DMS114 treated with DMSO at 0.1 percent for 48 hours (cell line): ENCODE measurements around the gene ZNF793.

Experiments
- DNase-seq: peaks from one replicate; lab custom pipeline; 2025; ENCODE audit not compliant: unreplicated experiment; lab: John Stamatoyannopoulos, UW

The ZNF793 gene

GRCh38 chr19:37506387-37507166, at the start of gene ZNF793:
Gene ZNF793 (plus strand): TSS chr19:37506939. CDS start chr19:37523440, 16,501 bp downstream.
- DNase-seq = peak; percentile 67

- DNase-seq = no peak
Measured at GRCh38 chr19:37466277-37466797, 40.4 kb upstream of the ZNF793 start.

GRCh38 chr19:37466798-37467607, 39.7 kb upstream of the ZNF793 start, which contains the start of gene ZNF569:
Gene ZNF569 (minus strand): TSS chr19:37467444. CDS start chr19:37444921, 22,523 bp downstream.
- DNase-seq = peak; percentile 92

GRCh38 chr19:37467608-37468090, 39.1 kb upstream of the ZNF793 start:
- no peak for DNase-seq

GRCh38 chr19:37468961-37469777, 37.6 kb upstream of the ZNF793 start, which contains the start of gene ZNF570:
Gene ZNF570 (plus strand): TSS chr19:37469356. CDS start chr19:37470355, 999 bp downstream.
- DNase-seq = peak; percentile 83

GRCh38 chr19:37470216-37470615, 36.5 kb upstream of the ZNF793 start:
- no peak for DNase-seq

- no peak for DNase-seq
Measured at GRCh38 chr19:37472165-37472564, 34.6 kb upstream of the ZNF793 start.

- DNase-seq = no peak
Measured at GRCh38 chr19:37484406-37485168, 22.2 kb upstream of the ZNF793 start.

GRCh38 chr19:37492213-37492612, 14.5 kb upstream of the ZNF793 start:
- DNase-seq = no peak

- DNase-seq = no peak
Measured at GRCh38 chr19:37505958-37506386, 767 bp upstream of the ZNF793 start.

GRCh38 chr19:37507167-37507464, 377 bp downstream of the ZNF793 start:
- no peak for DNase-seq

GRCh38 chr19:37511186-37511585, 4.4 kb downstream of the ZNF793 start:
- DNase-seq = no peak

- DNase-seq = no peak
Measured at GRCh38 chr19:37511821-37512220, 5.1 kb downstream of the ZNF793 start.

- DNase-seq = no peak
Measured at GRCh38 chr19:37513397-37513796, 6.7 kb downstream of the ZNF793 start.

- DNase-seq = no peak
Measured at GRCh38 chr19:37519890-37520289, 13.2 kb downstream of the ZNF793 start.

GRCh38 chr19:37537391-37537947, 30.7 kb downstream of the ZNF793 start:
- DNase-seq = no peak

- no peak for DNase-seq
Measured at GRCh38 chr19:37551129-37551993, 44.6 kb downstream of the ZNF793 start.

- no peak for DNase-seq
Measured at GRCh38 chr19:37563518-37563917, 56.8 kb downstream of the ZNF793 start.
